ENCODE results near the gene DSCAM. TPM values are rescaled to one million over a fixed set of nuclear protein-coding genes. Genes with fewer than 3 reads are reported as not detected.

Gene DSCAM
- total and polyA plus RNA-seq, 2 experiments from 2014 or later, result 0.07 TPM; not detected in 1

DNA sequence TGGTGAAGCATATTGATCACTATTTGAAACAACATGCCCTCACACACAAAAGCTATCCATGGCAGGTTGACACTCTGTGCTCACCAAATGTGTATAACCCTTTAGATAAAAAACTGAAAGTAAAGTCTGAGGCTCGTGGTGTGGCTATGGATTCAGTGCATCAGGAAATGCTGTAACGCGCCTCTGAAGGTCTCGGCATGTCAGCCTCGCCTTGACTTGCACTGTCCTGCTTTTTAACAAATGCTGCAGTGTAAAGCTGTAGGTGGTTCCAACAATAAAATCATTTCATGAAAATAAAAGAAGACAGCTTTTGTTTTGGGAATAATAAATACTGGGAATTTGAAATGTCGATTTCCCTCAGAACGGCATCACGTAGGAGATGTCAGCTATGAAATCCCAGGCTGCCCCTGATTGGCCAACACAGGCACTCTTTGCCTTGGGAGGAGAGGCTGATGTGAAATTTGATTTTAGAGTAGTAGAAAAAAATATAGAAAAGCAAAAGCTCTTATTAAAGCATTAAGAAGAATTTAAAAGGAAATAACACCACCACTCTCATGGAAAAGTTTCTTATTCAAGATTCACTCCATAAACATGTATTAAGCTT, 168.2 kb downstream of the DSCAM start (continued):
- TF ChIP-seq ZNF462 (CRISPR knock-in tag; IDR thresholded peaks at IDR 0.05) (no peak), STAT1 (IDR thresholded peaks at IDR 0.05; ENCODE audit: unreplicated experiment) (no peak), ZNF114 (CRISPR knock-in tag; IDR thresholded peaks at IDR 0.05) (no peak), POLR2AphosphoS5 (IDR thresholded peaks at IDR 0.05; ENCODE audit: low read depth) (no peak), ZNF331 (CRISPR knock-in tag; IDR thresholded peaks at IDR 0.05; ENCODE audit: low read depth) (no peak)

- Histone ChIP-seq H3K9me2 (ENCODE audit: insufficient read depth) (no peaks in the 10 kb centered on the region), H3K79me2 (replicated peaks; ENCODE audit: insufficient read depth) (no peaks in the 10 kb centered on the region), H3K27ac (ENCODE audit: low read depth) (no peak overlapping the region), H3K27me3 (ENCODE audit: insufficient read depth) (no peaks in the 10 kb centered on the region), H3K4me1 (ENCODE audit: insufficient read depth) (no peaks in the 10 kb centered on the region), H3F3A (replicated peaks; ENCODE audit: low read depth) (no peaks in the 10 kb centered on the region), H3K4me3 (no peak overlapping the region), H3K4me2 (no peak overlapping the region), H2AFZ (no peak overlapping the region), H3K36me3 (ENCODE audit: insufficient read depth) (no peaks in the 10 kb centered on the region), H4K20me1 (replicated peaks; ENCODE audit: insufficient read depth) (no peaks in the 10 kb centered on the region)
- no peak for DNase-seq (ENCODE audit: low spot score)
- Mint-ChIP-seq H3K27me3 (ENCODE audit: insufficient read depth, low read depth, poor library complexity) (peaks cover 3% of the 10 kb centered on the region), H3K27ac (no peak overlapping the region), H3K9me3 (peaks cover 84% of the 10 kb centered on the region), H3K36me3 (ENCODE audit: low read depth) (peaks cover 6% of the 10 kb centered on the region; the same call in 2 of the 3 replicates), H3K4me3 (no peak overlapping the region), H3K4me1 (no peaks in the 10 kb centered on the region)
- ATAC-seq, result no peak
- TF ChIP-seq ETS1 (IDR thresholded peaks at IDR 0.05) (no peak), CREB1 (CRISPR knock-in tag; IDR thresholded peaks at IDR 0.05; ENCODE audit: low read depth) (no peak), POLR2AphosphoS5 (IDR thresholded peaks at IDR 0.05; ENCODE audit: low read depth) (no peak), EZH2phosphoT487 (IDR thresholded peaks at IDR 0.05; ENCODE audit: unreplicated experiment) (no peak), STAT1 (IDR thresholded peaks at IDR 0.05; ENCODE audit: unreplicated experiment) (no peak), EZH2 (IDR thresholded peaks at IDR 0.05; ENCODE audit: low read depth, unreplicated experiment) (no peak), ZNF114 (CRISPR knock-in tag; IDR thresholded peaks at IDR 0.05) (no peak), CTCF (conservative IDR thresholded peaks at IDR 0.05; ENCODE audit: low read depth in 2 of 2) (no peak), NANOG (IDR thresholded peaks at IDR 0.05; ENCODE audit: borderline replicate concordance) (no peak), ZNF331 (CRISPR knock-in tag; IDR thresholded peaks at IDR 0.05; ENCODE audit: low read depth) (no peak)
- TF ChIP-seq, protein P1, sequence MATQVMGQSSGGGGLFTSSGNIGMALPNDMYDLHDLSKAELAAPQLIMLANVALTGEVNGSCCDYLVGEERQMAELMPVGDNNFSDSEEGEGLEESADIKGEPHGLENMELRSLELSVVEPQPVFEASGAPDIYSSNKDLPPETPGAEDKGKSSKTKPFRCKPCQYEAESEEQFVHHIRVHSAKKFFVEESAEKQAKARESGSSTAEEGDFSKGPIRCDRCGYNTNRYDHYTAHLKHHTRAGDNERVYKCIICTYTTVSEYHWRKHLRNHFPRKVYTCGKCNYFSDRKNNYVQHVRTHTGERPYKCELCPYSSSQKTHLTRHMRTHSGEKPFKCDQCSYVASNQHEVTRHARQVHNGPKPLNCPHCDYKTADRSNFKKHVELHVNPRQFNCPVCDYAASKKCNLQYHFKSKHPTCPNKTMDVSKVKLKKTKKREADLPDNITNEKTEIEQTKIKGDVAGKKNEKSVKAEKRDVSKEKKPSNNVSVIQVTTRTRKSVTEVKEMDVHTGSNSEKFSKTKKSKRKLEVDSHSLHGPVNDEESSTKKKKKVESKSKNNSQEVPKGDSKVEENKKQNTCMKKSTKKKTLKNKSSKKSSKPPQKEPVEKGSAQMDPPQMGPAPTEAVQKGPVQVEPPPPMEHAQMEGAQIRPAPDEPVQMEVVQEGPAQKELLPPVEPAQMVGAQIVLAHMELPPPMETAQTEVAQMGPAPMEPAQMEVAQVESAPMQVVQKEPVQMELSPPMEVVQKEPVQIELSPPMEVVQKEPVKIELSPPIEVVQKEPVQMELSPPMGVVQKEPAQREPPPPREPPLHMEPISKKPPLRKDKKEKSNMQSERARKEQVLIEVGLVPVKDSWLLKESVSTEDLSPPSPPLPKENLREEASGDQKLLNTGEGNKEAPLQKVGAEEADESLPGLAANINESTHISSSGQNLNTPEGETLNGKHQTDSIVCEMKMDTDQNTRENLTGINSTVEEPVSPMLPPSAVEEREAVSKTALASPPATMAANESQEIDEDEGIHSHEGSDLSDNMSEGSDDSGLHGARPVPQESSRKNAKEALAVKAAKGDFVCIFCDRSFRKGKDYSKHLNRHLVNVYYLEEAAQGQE (IDR thresholded peaks at IDR 0.05; ENCODE audit: unreplicated experiment), result no peak
These were observed 171.9 kb downstream of the DSCAM start for GRCh38 chr21:40675017-40675416.

Data from GM23338 (cell line).